Adrenal gland (tissue), 12 donors: ENCODE results near the gene CNTN4. TPM values are rescaled to one million over a fixed set of nuclear protein-coding genes. Genes with fewer than 3 reads are reported as not detected.

Experiments
- DNase-seq, 7 donors: peaks; one replicate each; pipeline ENCODE4 v3.0.0-alpha.2; 2019 to 2020
- H3K27ac ChIP-seq, 5 donors: fragments of 200-600 bp; sonication (generic) in 4 of 5; 1 replicate in 3 of 5; 2 replicates in 2 of 5; pipeline versions ENCODE4 v1.5.1 to v1.8.0; 2016 to 2020; ENCODE audit warnings: mild to moderate bottlenecking in 1 of 5
- H3K27me3 ChIP-seq: fragments of 200-600 bp; 2 replicates; pipeline ENCODE4 v1.8.0; 2021
- H3K36me3 ChIP-seq, 2 donors: fragments of 200-600 bp; replicated peaks in 1 of 2; 1 replicate in 1 of 2; 2 replicates in 1 of 2; pipeline versions ENCODE4 v1.5.1 to v1.8.0; 2018 to 2022
- H3K4me1 ChIP-seq, 2 donors: fragments of 200-600 bp; replicated peaks in 1 of 2; 1 replicate in 1 of 2; 2 replicates in 1 of 2; pipeline versions ENCODE4 v1.5.1 to v1.8.0; 2018 to 2021
- H3K4me3 ChIP-seq, 4 donors: fragments of 200-600 bp; sonication (generic) in 3 of 4; one replicate each; pipeline ENCODE4 v1.5.1; 2016 to 2018
- H3K9me3 ChIP-seq, 3 donors: fragments of 200-600 bp; sonication (generic) in 1 of 3; replicated peaks in 1 of 3; 1 replicate in 2 of 3; 2 replicates in 1 of 3; pipeline versions ENCODE4 v1.5.1 to v1.8.0; 2016 to 2021
- CTCF ChIP-seq, 6 experiments: fragments of 450-650 bp in 4 of 6; fragments of 200-600 bp in 2 of 6; sonication (generic) in 1 of 6; IDR thresholded peaks; 1 replicate in 5 of 6; 2 replicates in 1 of 6; pipeline versions ENCODE4 v1.5.1 to v1.8.0; 2016 to 2021; ENCODE audit warnings: antibody characterized with exemption in 6 of 6, mild to moderate bottlenecking in 2 of 6, moderate library complexity in 1 of 6
- POLR2A ChIP-seq, 2 donors: fragments of 450-650 bp; IDR thresholded peaks; one replicate each; pipeline ENCODE4 v1.6.1; 2017; ENCODE audit warnings: antibody characterized with exemption in 2 of 2, mild to moderate bottlenecking in 2 of 2, moderate library complexity in 1 of 2
- WGBS, 4 donors: extraction: QIAGEN DNeasy Blood & Tissue Kit in 2 of 4; methylation state at CpG; one replicate each; pipeline versions ENCODE4 v1.1.5 to v1.1.7; 2013 to 2017; 5-methylcytosine and 5-hydroxymethylcytosine counted together
- intact Hi-C, 2 donors: fragments of 100-400 bp; cut with DNase I; formaldehyde crosslinking; loops; one replicate each; pipeline versions ENCODE4 v1.14.1 to v1.15.0; 2022 to 2023
- polyA plus RNA-seq, 3 donors: library from polyadenylated mRNA; stranded (reverse); fragments of 200-250 nt in 2 of 3; fragments of 350-450 nt in 1 of 3; fragmentation: Illumina TruSeq in 1 of 3; extraction: RNeasy Lipid Tissue Mini Kit (QIAGEN cat#74804) in 1 of 3; gene quantifications; one replicate each; pipeline ENCODE4 v1.2.3, GENCODE V29; 2013 to 2014
- total RNA-seq, 9 donors: library from RNA; depleted of rRNA in 4 of 9; stranded (reverse); fragments of >200 nt in 4 of 9; fragments of 120-200 nt in 1 of 9; fragmentation: NEBNext Ultra II Directional in 1 of 9; extraction: Animal tissue kit (Norgen Biotek cat#: 25700) in 1 of 9; gene quantifications; one replicate each; pipeline versions ENCODE4 v1.1.0 to v1.2.4, GENCODE V29; 2013 to 2023
- donor health status: healthy with polysubstance abuse.
- donor health status: Bipolar disorder and iron deficiency.
- donor health status: DM: yes; HTN: yes; CAD: no.
- donor health status: DM: no; HTN: no; CAD: no.
- donor health status: DM: no; HTN: no; CAD: no.
- donor health status: DM: yes; HTN: yes; CAD: no.

CNTN4 gene
- total and polyA plus RNA-seq, 12 donors = 0.17 to 9.2 (median 1.6) TPM

GRCh38 chr3:2863127-2863526 is 764.5 kb downstream of the CNTN4 start:
- Histone ChIP-seq H3K9me3 (no peaks in the 10 kb centered on the region), H3K4me3 (no peak overlapping the region), H3K27ac (no peak overlapping the region), H3K27me3 (no peaks in the 10 kb centered on the region), H3K4me1 (no peaks in the 10 kb centered on the region), H3K36me3 (no peaks in the 10 kb centered on the region)
- intact Hi-C loops = no loop called here
- DNase-seq = no peak
- WGBS, 4 donors = 62 to 87% (median 73%) methylated on average over 2 of the region's 2 CpGs
- no peak for TF ChIP-seq POLR2A (IDR thresholded peaks at IDR 0.05)

- no peak for DNase-seq
- no peaks in the 10 kb centered on the region for H3K9me3 ChIP-seq
- WGBS, 4 donors = 27 to 70% (median 62%) methylated on average over 1 of the region's 1 CpG
- no peak overlapping the region for H3K4me3 ChIP-seq
- H3K36me3 ChIP-seq = no peaks in the 10 kb centered on the region
- TF ChIP-seq POLR2A (IDR thresholded peaks at IDR 0.05) (no peak), CTCF (IDR thresholded peaks at IDR 0.05) (no peak)
- no peak overlapping the region for H3K27ac ChIP-seq
- intact Hi-C loops = no loop called here
- H3K4me1 ChIP-seq = no peaks in the 10 kb centered on the region
- H3K27me3 ChIP-seq = no peaks in the 10 kb centered on the region
These were observed 771.2 kb downstream of the CNTN4 start for GRCh38 chr3:2869905-2870304.

GRCh38 chr3:2870724-2871333 is 772.2 kb downstream of the CNTN4 start:
- no peak overlapping the region for H3K4me3 ChIP-seq
- H3K36me3 ChIP-seq = no peaks in the 10 kb centered on the region
- WGBS, 4 donors = 33 to 40% (median 34%) methylated on average over 3 of the region's 3 CpGs
- H3K4me1 ChIP-seq = no peaks in the 10 kb centered on the region
- no peaks in the 10 kb centered on the region for H3K9me3 ChIP-seq
- TF ChIP-seq CTCF (IDR thresholded peaks at IDR 0.05) = no peak
- no peak for TF ChIP-seq POLR2A (IDR thresholded peaks at IDR 0.05)
- no peaks in the 10 kb centered on the region for H3K27me3 ChIP-seq
- DNase-seq = no peak
- intact Hi-C loops = no loop called here
- no peak overlapping the region for H3K27ac ChIP-seq

- no peaks in the 10 kb centered on the region for H3K4me1 ChIP-seq
- no peak overlapping the region for H3K27ac ChIP-seq
- no peaks in the 10 kb centered on the region for H3K27me3 ChIP-seq
- H3K36me3 ChIP-seq = no peaks in the 10 kb centered on the region
- H3K9me3 ChIP-seq = no peaks in the 10 kb centered on the region
- intact Hi-C loops = no loop called here
- H3K4me3 ChIP-seq = no peak overlapping the region
- TF ChIP-seq POLR2A (IDR thresholded peaks at IDR 0.05) (no peak), CTCF (IDR thresholded peaks at IDR 0.05) (no peak)
- no peak for DNase-seq
- WGBS, 4 donors = 38 to 59% (median 43%) methylated on average over 2 of the region's 2 CpGs
These were observed 774.2 kb downstream of the CNTN4 start for GRCh38 chr3:2872884-2873283.

GRCh38 chr3:2873986-2874385 is 775.3 kb downstream of the CNTN4 start:
- H3K27ac ChIP-seq = no peak overlapping the region
- H3K36me3 ChIP-seq = no peaks in the 10 kb centered on the region
- no peaks in the 10 kb centered on the region for H3K9me3 ChIP-seq
- no peaks in the 10 kb centered on the region for H3K27me3 ChIP-seq
- intact Hi-C loops = no loop called here
- no peaks in the 10 kb centered on the region for H3K4me1 ChIP-seq
- DNase-seq = no peak
- 61 to 76% (median 67%) methylated on average over 2 of the region's 2 CpGs for WGBS, 4 donors
- TF ChIP-seq POLR2A (IDR thresholded peaks at IDR 0.05) (no peak), CTCF (IDR thresholded peaks at IDR 0.05) (no peak)
- H3K4me3 ChIP-seq = no peak overlapping the region
